Measurements from ENCODE around the gene TSPAN32. TPM values are rescaled to one million over a fixed set of nuclear protein-coding genes. Genes with fewer than 3 reads are reported as not detected.
A peak's percentile ranks its signal among the peaks of the same experiment; 100 is the strongest.

TSPAN32 gene
- total RNA-seq, 1 experiment from 2014 or later: not detected

- POLR2A ChIA-PET: interaction anchor here (0.7 to 1.2 kb wide), 2 partner anchors 8 to 73 kb away, joined by 4 to 7 read pairs; no protein-coding TSS in a partner anchor
- no TSS peak for BruUV-seq (replicated peaks)
- H3K27ac ChIP-seq (ENCODE audit: low read length): no peak overlapping the region
- H3K9me3 ChIP-seq (ENCODE audit: control insufficient read depth, insufficient read depth, low read depth, low read length): no peaks in the 10 kb centered on the region
- DNase-seq (ENCODE audit: low read depth, low spot score): peak; percentile 35
- no peak overlapping the region for H3K4me3 ChIP-seq (ENCODE audit: low read depth in 2 of 2, low read length in 2 of 2)
- no peaks in the 10 kb centered on the region for H3K4me1 ChIP-seq (ENCODE audit: control insufficient read depth, insufficient read depth, low read length)
- CTCF ChIA-PET: interaction anchor here (0.5 to 3.9 kb wide), 26 partner anchors 8 to 764 kb away, joined by 3 to 102 read pairs (median 4); partner anchors contain the start of gene TSSC4
- no peaks in the 10 kb centered on the region for H3K36me3 ChIP-seq (ENCODE audit: control insufficient read depth, insufficient read depth, low read length)
- in situ Hi-C loops (cut with HindIII; ENCODE audit: low pct_unique_long_range_greater_than_20kb, low sequenced_read_pairs) (no loop called here), intact Hi-C loops (cut with micrococcal nuclease; ENCODE audit: unreplicated experiment) (loop anchor here (1.0 kb wide), 1 partner anchor 114 kb away; no protein-coding TSS in a partner anchor)
- H3K27me3 ChIP-seq (ENCODE audit: control insufficient read depth, insufficient read depth, low read length): no peaks in the 10 kb centered on the region
- ATAC-seq: peak; percentile 88
- TF ChIP-seq TCF7L2 (IDR thresholded peaks at IDR 0.05; ENCODE audit: low read depth, low read length): no peak
- TF ChIP-seq, protein P1, sequence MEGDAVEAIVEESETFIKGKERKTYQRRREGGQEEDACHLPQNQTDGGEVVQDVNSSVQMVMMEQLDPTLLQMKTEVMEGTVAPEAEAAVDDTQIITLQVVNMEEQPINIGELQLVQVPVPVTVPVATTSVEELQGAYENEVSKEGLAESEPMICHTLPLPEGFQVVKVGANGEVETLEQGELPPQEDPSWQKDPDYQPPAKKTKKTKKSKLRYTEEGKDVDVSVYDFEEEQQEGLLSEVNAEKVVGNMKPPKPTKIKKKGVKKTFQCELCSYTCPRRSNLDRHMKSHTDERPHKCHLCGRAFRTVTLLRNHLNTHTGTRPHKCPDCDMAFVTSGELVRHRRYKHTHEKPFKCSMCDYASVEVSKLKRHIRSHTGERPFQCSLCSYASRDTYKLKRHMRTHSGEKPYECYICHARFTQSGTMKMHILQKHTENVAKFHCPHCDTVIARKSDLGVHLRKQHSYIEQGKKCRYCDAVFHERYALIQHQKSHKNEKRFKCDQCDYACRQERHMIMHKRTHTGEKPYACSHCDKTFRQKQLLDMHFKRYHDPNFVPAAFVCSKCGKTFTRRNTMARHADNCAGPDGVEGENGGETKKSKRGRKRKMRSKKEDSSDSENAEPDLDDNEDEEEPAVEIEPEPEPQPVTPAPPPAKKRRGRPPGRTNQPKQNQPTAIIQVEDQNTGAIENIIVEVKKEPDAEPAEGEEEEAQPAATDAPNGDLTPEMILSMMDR (IDR thresholded peaks at IDR 0.05): peak; percentile 99
Measured at GRCh38 chr11:2305140-2305778, 3.4 kb downstream of the TSPAN32 start.

DNA sequence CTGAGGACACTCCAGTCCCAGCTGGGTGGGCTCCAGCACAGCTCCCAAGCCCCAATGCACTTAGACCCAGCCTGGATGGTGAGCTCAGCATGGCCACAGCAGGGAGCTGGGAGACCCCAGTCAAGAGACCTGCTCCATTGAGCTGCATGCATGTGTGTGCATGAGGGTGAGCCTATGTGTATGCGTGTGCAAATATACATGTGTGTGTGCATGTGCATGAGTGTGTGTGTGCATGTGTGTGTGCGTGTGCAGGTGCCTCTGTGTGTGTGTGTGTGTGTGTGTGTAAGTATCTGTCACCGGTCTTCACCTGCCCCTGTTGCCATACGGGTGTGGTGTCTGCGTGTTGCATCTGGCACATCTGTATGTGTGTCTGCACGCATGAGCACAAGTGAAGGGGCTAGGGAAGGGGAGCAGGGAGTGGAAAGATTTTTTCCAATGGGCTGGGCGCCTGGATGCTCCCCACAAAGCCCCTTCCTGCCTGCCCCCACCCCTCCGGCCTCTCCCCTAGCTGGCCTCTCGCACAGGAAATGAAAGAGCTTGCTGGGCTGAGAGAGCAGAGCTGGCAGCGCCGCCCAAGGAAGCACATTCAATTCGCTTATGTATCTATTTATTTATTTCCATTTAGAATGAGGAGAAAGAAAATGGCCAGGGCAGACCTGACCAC, 4.1 kb downstream of the TSPAN32 start:
- ATAC-seq (no peak), DNase-seq (ENCODE audit: low read depth, low spot score) (no peak)
- H3K27ac ChIP-seq (ENCODE audit: low read length): no peak overlapping the region
- no peaks in the 10 kb centered on the region for H3K9me3 ChIP-seq (ENCODE audit: control insufficient read depth, insufficient read depth, low read depth, low read length)
- in situ Hi-C loops (cut with HindIII; ENCODE audit: low pct_unique_long_range_greater_than_20kb, low sequenced_read_pairs) (no loop called here), intact Hi-C loops (cut with micrococcal nuclease; ENCODE audit: unreplicated experiment) (loop anchor here (1.0 kb wide), 1 partner anchor 113 kb away; no protein-coding TSS in a partner anchor)
- TF ChIP-seq SIN3A (IDR thresholded peaks at IDR 0.05; ENCODE audit: borderline replicate concordance, insufficient read depth, low read depth, low read length) (no peak), POLR2AphosphoS5 (IDR thresholded peaks at IDR 0.05; ENCODE audit: low read depth, low read length) (no peak), TCF7L2 (IDR thresholded peaks at IDR 0.05; ENCODE audit: low read depth, low read length) (no peak)
- TF ChIP-seq, protein P1 (IDR thresholded peaks at IDR 0.05): no peak
- TF ChIP-seq, protein P2, sequence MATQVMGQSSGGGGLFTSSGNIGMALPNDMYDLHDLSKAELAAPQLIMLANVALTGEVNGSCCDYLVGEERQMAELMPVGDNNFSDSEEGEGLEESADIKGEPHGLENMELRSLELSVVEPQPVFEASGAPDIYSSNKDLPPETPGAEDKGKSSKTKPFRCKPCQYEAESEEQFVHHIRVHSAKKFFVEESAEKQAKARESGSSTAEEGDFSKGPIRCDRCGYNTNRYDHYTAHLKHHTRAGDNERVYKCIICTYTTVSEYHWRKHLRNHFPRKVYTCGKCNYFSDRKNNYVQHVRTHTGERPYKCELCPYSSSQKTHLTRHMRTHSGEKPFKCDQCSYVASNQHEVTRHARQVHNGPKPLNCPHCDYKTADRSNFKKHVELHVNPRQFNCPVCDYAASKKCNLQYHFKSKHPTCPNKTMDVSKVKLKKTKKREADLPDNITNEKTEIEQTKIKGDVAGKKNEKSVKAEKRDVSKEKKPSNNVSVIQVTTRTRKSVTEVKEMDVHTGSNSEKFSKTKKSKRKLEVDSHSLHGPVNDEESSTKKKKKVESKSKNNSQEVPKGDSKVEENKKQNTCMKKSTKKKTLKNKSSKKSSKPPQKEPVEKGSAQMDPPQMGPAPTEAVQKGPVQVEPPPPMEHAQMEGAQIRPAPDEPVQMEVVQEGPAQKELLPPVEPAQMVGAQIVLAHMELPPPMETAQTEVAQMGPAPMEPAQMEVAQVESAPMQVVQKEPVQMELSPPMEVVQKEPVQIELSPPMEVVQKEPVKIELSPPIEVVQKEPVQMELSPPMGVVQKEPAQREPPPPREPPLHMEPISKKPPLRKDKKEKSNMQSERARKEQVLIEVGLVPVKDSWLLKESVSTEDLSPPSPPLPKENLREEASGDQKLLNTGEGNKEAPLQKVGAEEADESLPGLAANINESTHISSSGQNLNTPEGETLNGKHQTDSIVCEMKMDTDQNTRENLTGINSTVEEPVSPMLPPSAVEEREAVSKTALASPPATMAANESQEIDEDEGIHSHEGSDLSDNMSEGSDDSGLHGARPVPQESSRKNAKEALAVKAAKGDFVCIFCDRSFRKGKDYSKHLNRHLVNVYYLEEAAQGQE (IDR thresholded peaks at IDR 0.05; ENCODE audit: insufficient read depth in 1 of 2, low read depth in 2 of 2, low read length in 1 of 2): no peak
- H3K36me3 ChIP-seq (ENCODE audit: control insufficient read depth, insufficient read depth, low read length): no peaks in the 10 kb centered on the region
- BruUV-seq (replicated peaks): no TSS peak
- CTCF ChIA-PET: interaction anchor here (0.5 to 3.9 kb wide), 17 partner anchors 7 to 765 kb away, joined by 3 to 102 read pairs (median 5); no protein-coding TSS in a partner anchor
- H3K27me3 ChIP-seq (ENCODE audit: control insufficient read depth, insufficient read depth, low read length): no peaks in the 10 kb centered on the region
- H3K4me3 ChIP-seq (ENCODE audit: low read depth in 2 of 2, low read length in 2 of 2): no peak overlapping the region
- no peaks in the 10 kb centered on the region for H3K4me1 ChIP-seq (ENCODE audit: control insufficient read depth, insufficient read depth, low read length)
- POLR2A ChIA-PET: interaction anchor here (0.6 to 1.2 kb wide), 4 partner anchors 9 to 1860 kb away, joined by 3 to 7 read pairs (median 4); no protein-coding TSS in a partner anchor
